Measurements from ENCODE around the gene BSDC1.

The BSDC1 gene

GRCh38 chr1:32377541-32378220 is 16.6 kb downstream of the BSDC1 start:
- Histone ChIP-seq H3K4me1 (ENCODE audit: low read length) (no peaks in the 10 kb centered on the region), H3K79me2 (ENCODE audit: low read length) (no peaks in the 10 kb centered on the region), H3K27ac (ENCODE audit: low read length) (no peak overlapping the region), H3K9ac (ENCODE audit: low read length) (no peak overlapping the region), H4K20me1 (ENCODE audit: insufficient read depth, low read length) (no peaks in the 10 kb centered on the region), H3K9me3 (ENCODE audit: insufficient read depth, low read length) (no peaks in the 10 kb centered on the region), H2AFZ (ENCODE audit: low read depth, low read length) (no peak overlapping the region), H3K36me3 (replicated peaks; ENCODE audit: low read depth, low read length) (peaks cover 5% of the 10 kb centered on the region), H3K27me3 (ENCODE audit: low read depth, low read length) (no peaks in the 10 kb centered on the region), H3K4me3 (ENCODE audit: low read length) (no peak overlapping the region), H3K4me2 (ENCODE audit: low read length) (no peak overlapping the region)
- TF ChIP-seq EZH2phosphoT487 (IDR thresholded peaks at IDR 0.05; ENCODE audit: low read depth), result no peak
- TF ChIP-seq CTCF (IDR thresholded peaks at IDR 0.05; ENCODE audit: low read depth, low read length), result no peak

- H3K36me3 ChIP-seq (replicated peaks; ENCODE audit: low read depth, low read length), result peaks cover 5% of the 10 kb centered on the region
- no peaks in the 10 kb centered on the region for H3K9me3 ChIP-seq (ENCODE audit: insufficient read depth, low read length)
- H3K9ac ChIP-seq (ENCODE audit: low read length), result no peak overlapping the region
- H3K4me3 ChIP-seq (ENCODE audit: low read length), result no peak overlapping the region
- H3K27me3 ChIP-seq (ENCODE audit: low read depth, low read length), result no peaks in the 10 kb centered on the region
- no peak for TF ChIP-seq EZH2phosphoT487 (IDR thresholded peaks at IDR 0.05; ENCODE audit: low read depth)
- TF ChIP-seq CTCF (IDR thresholded peaks at IDR 0.05; ENCODE audit: low read depth, low read length), result no peak
- H3K4me2 ChIP-seq (ENCODE audit: low read length), result no peak overlapping the region
- no peaks in the 10 kb centered on the region for H3K4me1 ChIP-seq (ENCODE audit: low read length)
- H3K27ac ChIP-seq (ENCODE audit: low read length), result no peak overlapping the region
- H3K79me2 ChIP-seq (ENCODE audit: low read length), result no peaks in the 10 kb centered on the region
- H2AFZ ChIP-seq (ENCODE audit: low read depth, low read length), result no peak overlapping the region
- H4K20me1 ChIP-seq (ENCODE audit: insufficient read depth, low read length), result no peaks in the 10 kb centered on the region
These were observed 18.0 kb downstream of the BSDC1 start for GRCh38 chr1:32376199-32376598.

GRCh38 chr1:32373996-32374592 is 20.1 kb downstream of the BSDC1 start:
- Histone ChIP-seq H3K36me3 (replicated peaks; ENCODE audit: low read depth, low read length) (peaks cover 5% of the 10 kb centered on the region), H3K9ac (ENCODE audit: low read length) (no peak overlapping the region), H3K4me1 (ENCODE audit: low read length) (no peaks in the 10 kb centered on the region), H3K4me3 (ENCODE audit: low read length) (no peak overlapping the region), H2AFZ (ENCODE audit: low read depth, low read length) (no peak overlapping the region), H4K20me1 (ENCODE audit: insufficient read depth, low read length) (no peaks in the 10 kb centered on the region), H3K9me3 (ENCODE audit: insufficient read depth, low read length) (no peaks in the 10 kb centered on the region), H3K27ac (ENCODE audit: low read length) (no peak overlapping the region), H3K4me2 (ENCODE audit: low read length) (no peak overlapping the region), H3K79me2 (ENCODE audit: low read length) (no peaks in the 10 kb centered on the region), H3K27me3 (ENCODE audit: low read depth, low read length) (no peaks in the 10 kb centered on the region)
- TF ChIP-seq EZH2phosphoT487 (IDR thresholded peaks at IDR 0.05; ENCODE audit: low read depth) (no peak), CTCF (IDR thresholded peaks at IDR 0.05; ENCODE audit: low read depth, low read length) (no peak)

GRCh38 chr1:32372149-32372756 is 22.0 kb downstream of the BSDC1 start:
- Histone ChIP-seq H3K9ac (ENCODE audit: low read length) (no peak overlapping the region), H4K20me1 (ENCODE audit: insufficient read depth, low read length) (no peaks in the 10 kb centered on the region), H3K4me3 (ENCODE audit: low read length) (no peak overlapping the region), H3K27me3 (ENCODE audit: low read depth, low read length) (no peaks in the 10 kb centered on the region), H2AFZ (ENCODE audit: low read depth, low read length) (no peak overlapping the region), H3K79me2 (ENCODE audit: low read length) (no peaks in the 10 kb centered on the region), H3K9me3 (ENCODE audit: insufficient read depth, low read length) (no peaks in the 10 kb centered on the region), H3K36me3 (replicated peaks; ENCODE audit: low read depth, low read length) (peaks cover 9% of the 10 kb centered on the region), H3K4me2 (ENCODE audit: low read length) (no peak overlapping the region), H3K4me1 (ENCODE audit: low read length) (no peaks in the 10 kb centered on the region), H3K27ac (ENCODE audit: low read length) (no peak overlapping the region)
- TF ChIP-seq CTCF (IDR thresholded peaks at IDR 0.05; ENCODE audit: low read depth, low read length) (no peak), EZH2phosphoT487 (IDR thresholded peaks at IDR 0.05; ENCODE audit: low read depth) (no peak)

Data from OCI-LY3 (cell line).